Upper lobe of left lung (tissue), 6 donors: ENCODE results near the gene KLHL33. TPM values are rescaled to one million over a fixed set of nuclear protein-coding genes. Genes with fewer than 3 reads are reported as not detected.

ENCODE experiments used
- ATAC-seq, 2 donors: fragments of 200-7000 bp; cut with Tn5 transposase; one replicate each; pipeline ENCODE4 v1.9.1; 2022; ENCODE audit warnings: mild to moderate bottlenecking in 2 of 2, moderate library complexity in 2 of 2; ENCODE audit not compliant: low FRiP score in 2 of 2
- DNase-seq, 2 donors: peaks; one replicate each; pipeline ENCODE4 v3.0.0-alpha.2; 2019 to 2020
- H3K27ac ChIP-seq, 4 donors: fragments of 200-600 bp; sonication (generic); one replicate each; pipeline ENCODE4 v1.5.1; 2016 to 2019
- H3K27me3 ChIP-seq, 4 donors: fragments of 200-600 bp; sonication (generic); one replicate each; pipeline ENCODE4 v1.5.1; 2017 to 2019
- H3K36me3 ChIP-seq, 4 donors: fragments of 200-600 bp; sonication (generic); one replicate each; pipeline ENCODE4 v1.5.1; 2016 to 2019
- H3K4me1 ChIP-seq, 4 donors: fragments of 200-600 bp; sonication (generic); one replicate each; pipeline ENCODE4 v1.5.1; 2018 to 2019
- H3K4me3 ChIP-seq, 4 donors: fragments of 200-600 bp; sonication (generic); one replicate each; pipeline ENCODE4 v1.5.1; 2017 to 2019; ENCODE audit warnings: mild to moderate bottlenecking in 2 of 4, moderate library complexity in 1 of 4
- H3K9me3 ChIP-seq, 4 donors: fragments of 200-600 bp; sonication (generic); one replicate each; pipeline ENCODE4 v1.5.1; 2018 to 2019
- EP300 ChIP-seq, 4 donors: sonication (generic); formaldehyde crosslinking; IDR thresholded peaks; one replicate each; pipeline ENCODE4 v1.5.1; 2017; ENCODE audit warnings: antibody characterized with exemption in 4 of 4, control low read depth in 2 of 4
- POLR2A ChIP-seq, 4 donors: fragments of 450-650 bp; IDR thresholded peaks; one replicate each; pipeline ENCODE4 v1.5.1; 2016 to 2017; ENCODE audit warnings: antibody characterized with exemption in 4 of 4, mild to moderate bottlenecking in 2 of 4
- POLR2AphosphoS5 ChIP-seq, 2 donors: sonication (generic); formaldehyde crosslinking; IDR thresholded peaks; one replicate each; pipeline ENCODE4 v1.5.1; 2017; ENCODE audit warnings: antibody characterized with exemption in 2 of 2
- WGBS, 2 donors: methylation state at CpG; one replicate each; pipeline ENCODE4 v1.1.5; 2017 to 2018; 5-methylcytosine and 5-hydroxymethylcytosine counted together
- total RNA-seq, 6 donors: library from RNA; depleted of rRNA in 4 of 6; stranded (reverse); fragments of >200 nt in 4 of 6; gene quantifications; one replicate each; pipeline versions ENCODE4 v1.1.0 to v1.2.1, GENCODE V29; 2016 to 2021
- TF ChIP-seq, protein P1 (sequence below), 6 experiments: fragments of 450-650 bp in 4 of 6; fragments of 200-600 bp in 2 of 6; sonication (generic) in 2 of 6; IDR thresholded peaks; one replicate each; pipeline ENCODE4 v1.5.1; 2016 to 2019; ENCODE audit warnings: antibody characterized with exemption in 6 of 6
- donor health status: DM: no; HTN: no; CAD: no; lungs with moderate emphysema.
- donor health status: DM: no; HTN: yes; CAD: no; lungs with severe emphysema.

The KLHL33 gene
- total RNA-seq, 6 donors from 2014 or later, result 0.22 to 0.60 (median 0.24) TPM; not detected in 3

DNA sequence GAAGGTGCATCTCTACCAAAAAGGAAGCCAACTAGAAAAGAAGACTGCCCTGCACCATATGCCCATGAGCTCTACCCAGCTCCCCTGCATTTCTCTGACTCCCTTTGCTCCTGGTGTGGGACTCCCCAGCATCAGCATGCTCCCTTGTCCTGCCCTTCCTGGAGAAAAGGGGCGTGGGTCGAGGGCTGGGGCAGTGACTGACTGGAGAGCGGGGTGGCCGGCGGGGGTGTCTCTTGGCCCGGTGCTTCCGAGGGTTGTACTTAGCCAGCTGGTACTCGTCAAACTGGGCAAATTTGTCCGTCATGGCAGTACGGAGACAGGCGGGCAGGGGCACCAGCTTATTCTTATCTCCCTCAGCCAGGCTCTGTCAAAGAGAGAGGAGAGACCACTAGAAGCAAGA, 32.4 kb downstream of the KLHL33 start:
- no peaks in the 10 kb centered on the region for H3K9me3 ChIP-seq
- H3K27ac ChIP-seq, result no peak overlapping the region
- ATAC-seq (no peak), DNase-seq (peak in 1 of 2 donors; percentile 30)
- peaks cover 22 to 100% (median 83%) of the 10 kb centered on the region in 4 donors for H3K36me3 ChIP-seq
- 91 to 93% methylated on average over 11 of the region's 11 CpGs for WGBS, 2 donors
- no peaks in the 10 kb centered on the region for H3K27me3 ChIP-seq
- H3K4me1 ChIP-seq, result no peaks in the 10 kb centered on the region
- H3K4me3 ChIP-seq, result no peak overlapping the region
- TF ChIP-seq EP300 (IDR thresholded peaks at IDR 0.05) (no peak), POLR2A (IDR thresholded peaks at IDR 0.05) (no peak), POLR2AphosphoS5 (IDR thresholded peaks at IDR 0.05) (no peak)
- TF ChIP-seq, protein P1, sequence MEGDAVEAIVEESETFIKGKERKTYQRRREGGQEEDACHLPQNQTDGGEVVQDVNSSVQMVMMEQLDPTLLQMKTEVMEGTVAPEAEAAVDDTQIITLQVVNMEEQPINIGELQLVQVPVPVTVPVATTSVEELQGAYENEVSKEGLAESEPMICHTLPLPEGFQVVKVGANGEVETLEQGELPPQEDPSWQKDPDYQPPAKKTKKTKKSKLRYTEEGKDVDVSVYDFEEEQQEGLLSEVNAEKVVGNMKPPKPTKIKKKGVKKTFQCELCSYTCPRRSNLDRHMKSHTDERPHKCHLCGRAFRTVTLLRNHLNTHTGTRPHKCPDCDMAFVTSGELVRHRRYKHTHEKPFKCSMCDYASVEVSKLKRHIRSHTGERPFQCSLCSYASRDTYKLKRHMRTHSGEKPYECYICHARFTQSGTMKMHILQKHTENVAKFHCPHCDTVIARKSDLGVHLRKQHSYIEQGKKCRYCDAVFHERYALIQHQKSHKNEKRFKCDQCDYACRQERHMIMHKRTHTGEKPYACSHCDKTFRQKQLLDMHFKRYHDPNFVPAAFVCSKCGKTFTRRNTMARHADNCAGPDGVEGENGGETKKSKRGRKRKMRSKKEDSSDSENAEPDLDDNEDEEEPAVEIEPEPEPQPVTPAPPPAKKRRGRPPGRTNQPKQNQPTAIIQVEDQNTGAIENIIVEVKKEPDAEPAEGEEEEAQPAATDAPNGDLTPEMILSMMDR (IDR thresholded peaks at IDR 0.05), result no peak

DNA sequence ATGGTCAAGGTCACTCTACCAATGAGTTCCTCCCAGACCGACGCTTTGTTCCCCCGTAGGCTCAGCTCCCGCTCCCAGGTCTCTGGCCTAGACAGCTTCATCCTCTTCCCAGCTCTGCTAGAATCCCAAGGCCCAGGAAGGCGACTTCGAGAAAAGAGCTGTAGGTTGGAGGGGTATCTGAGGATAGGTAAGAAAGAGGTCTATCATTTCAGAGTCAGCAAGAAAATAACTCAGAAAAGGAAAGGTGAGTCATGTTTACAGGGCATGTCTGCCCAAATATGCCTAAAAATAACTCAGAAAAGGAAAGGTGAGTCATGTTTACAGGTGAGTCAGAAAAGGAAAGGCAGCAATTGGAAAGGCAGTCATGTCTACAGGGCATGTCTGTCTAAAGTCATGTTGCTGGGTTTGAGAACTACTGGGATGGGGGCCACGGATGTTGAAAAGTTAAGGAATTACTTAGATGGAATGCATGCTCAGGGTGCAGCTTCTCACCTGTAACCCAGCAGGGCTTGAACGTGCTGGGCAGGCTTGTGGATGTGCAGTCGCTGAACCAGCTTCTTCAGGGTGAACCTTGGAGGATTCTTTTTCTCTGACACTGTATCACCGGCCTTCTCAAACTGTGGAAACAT, 34.9 kb downstream of the KLHL33 start:
- H3K36me3 ChIP-seq, result peaks cover 20 to 100% (median 82%) of the 10 kb centered on the region in 4 donors
- no peak for TF ChIP-seq POLR2AphosphoS5 (IDR thresholded peaks at IDR 0.05)
- TF ChIP-seq, protein P1 (IDR thresholded peaks at IDR 0.05), result no peak
- no peak for TF ChIP-seq POLR2A (IDR thresholded peaks at IDR 0.05)
- no peak for TF ChIP-seq EP300 (IDR thresholded peaks at IDR 0.05)
- no peak overlapping the region for H3K4me3 ChIP-seq
- DNase-seq, result no peak
- H3K9me3 ChIP-seq, result no peaks in the 10 kb centered on the region
- WGBS, 2 donors, result 92 to 94% methylated on average over 10 of the region's 10 CpGs
- H3K4me1 ChIP-seq, result no peaks in the 10 kb centered on the region
- ATAC-seq, result no peak
- no peak overlapping the region for H3K27ac ChIP-seq
- no peaks in the 10 kb centered on the region for H3K27me3 ChIP-seq

DNA sequence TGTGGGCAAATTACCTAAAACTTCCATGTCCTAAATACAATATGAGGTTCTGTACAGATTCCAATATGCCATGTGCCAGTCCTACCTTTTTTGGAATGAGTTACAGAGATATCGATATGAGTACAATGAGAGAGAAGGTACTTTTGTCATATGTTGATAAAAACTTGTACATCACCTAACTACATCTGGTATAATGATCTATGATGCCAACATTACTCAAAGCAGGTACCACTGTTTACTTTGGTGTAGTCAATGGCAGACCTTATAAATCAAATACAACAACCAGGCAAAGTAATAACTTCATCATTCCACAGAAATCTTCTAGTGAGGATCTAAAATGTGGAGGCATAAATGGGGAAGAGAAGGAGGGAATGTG, 35.4 kb downstream of the KLHL33 start:
- H3K27me3 ChIP-seq, result no peaks in the 10 kb centered on the region
- no peaks in the 10 kb centered on the region for H3K9me3 ChIP-seq
- no peaks in the 10 kb centered on the region for H3K4me1 ChIP-seq
- TF ChIP-seq, protein P1 (IDR thresholded peaks at IDR 0.05), result no peak
- TF ChIP-seq EP300 (IDR thresholded peaks at IDR 0.05) (no peak), POLR2AphosphoS5 (IDR thresholded peaks at IDR 0.05) (no peak), POLR2A (IDR thresholded peaks at IDR 0.05) (no peak)
- no peak overlapping the region for H3K4me3 ChIP-seq
- no peak for DNase-seq
- no peak overlapping the region for H3K27ac ChIP-seq
- 97 to 100% methylated on average over 1 of the region's 1 CpG for WGBS, 2 donors
- no peak for ATAC-seq
- H3K36me3 ChIP-seq, result peaks cover 25 to 100% (median 84%) of the 10 kb centered on the region in 4 donors

DNA sequence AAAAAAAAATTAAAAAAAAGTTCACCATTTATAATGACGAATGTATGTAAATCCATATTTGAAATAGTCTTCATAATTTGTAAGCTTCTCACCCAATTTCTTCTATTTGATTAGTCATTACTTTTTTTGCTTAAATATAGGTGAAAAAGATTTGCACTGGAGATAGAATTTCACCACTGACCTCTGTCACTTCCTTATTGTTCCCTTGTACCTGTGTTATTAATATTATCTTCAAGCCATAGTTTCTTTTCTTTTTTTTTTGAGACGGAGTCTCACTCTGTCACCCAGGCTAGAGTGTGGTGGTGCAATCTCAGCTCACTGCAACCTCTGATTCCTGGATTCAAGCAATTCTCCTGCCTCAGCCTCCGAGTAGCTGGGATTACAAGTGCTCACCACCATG, 38.5 kb downstream of the KLHL33 start:
- H3K4me1 ChIP-seq, result no peaks in the 10 kb centered on the region
- 88 to 93% methylated on average over 3 of the region's 3 CpGs for WGBS, 2 donors
- H3K4me3 ChIP-seq, result no peak overlapping the region
- no peak for DNase-seq
- no peak for ATAC-seq
- TF ChIP-seq, protein P1 (IDR thresholded peaks at IDR 0.05), result no peak
- TF ChIP-seq POLR2AphosphoS5 (IDR thresholded peaks at IDR 0.05) (no peak), EP300 (IDR thresholded peaks at IDR 0.05) (no peak), POLR2A (IDR thresholded peaks at IDR 0.05) (no peak)
- H3K27ac ChIP-seq, result no peak overlapping the region
- H3K9me3 ChIP-seq, result no peaks in the 10 kb centered on the region
- no peaks in the 10 kb centered on the region for H3K27me3 ChIP-seq
- H3K36me3 ChIP-seq, result peaks cover 32 to 99% (median 81%) of the 10 kb centered on the region in 4 donors

DNA sequence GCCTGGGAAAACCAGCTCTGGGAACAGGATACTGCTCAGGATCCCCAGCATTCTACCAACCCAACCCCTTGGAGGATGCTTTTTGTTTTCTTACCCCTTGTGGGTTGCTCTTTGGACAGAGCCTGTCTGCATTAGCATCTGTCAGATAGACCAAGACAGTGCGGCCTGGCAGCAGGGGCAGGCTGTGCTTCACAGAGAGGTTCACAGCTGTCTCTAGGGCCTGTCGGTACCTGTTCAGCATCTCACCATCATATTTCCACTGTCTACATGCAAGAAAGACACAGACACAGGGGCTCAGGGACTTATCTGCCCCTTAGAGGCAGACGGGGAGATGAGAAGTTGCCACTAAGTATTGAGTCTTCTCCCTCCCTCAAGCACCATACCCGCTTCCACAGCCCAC, 44.5 kb downstream of the KLHL33 start:
- TF ChIP-seq EP300 (IDR thresholded peaks at IDR 0.05) (no peak), POLR2AphosphoS5 (IDR thresholded peaks at IDR 0.05) (no peak), POLR2A (IDR thresholded peaks at IDR 0.05) (no peak)
- TF ChIP-seq, protein P1 (IDR thresholded peaks at IDR 0.05), result no peak
- Histone ChIP-seq H3K9me3 (no peaks in the 10 kb centered on the region), H3K4me1 (no peaks in the 10 kb centered on the region), H3K27me3 (no peaks in the 10 kb centered on the region), H3K36me3 (peaks cover 56 to 98% (median 88%) of the 10 kb centered on the region in 4 donors), H3K27ac (no peak overlapping the region), H3K4me3 (no peak overlapping the region)
- no peak for DNase-seq
- no peak for ATAC-seq
- WGBS, 2 donors, result 94 to 100% methylated on average over 4 of the region's 4 CpGs
